Islet of Langerhans (tissue), 1 donor: Measurements from ENCODE around the gene CFAP100.

Source experiments
- FAIRE-seq: peaks from one replicate; lab custom pipeline; 2011; peaks lifted over from hg19 to GRCh38; lab: Jason Lieb, UNC

Gene CFAP100

DNA sequence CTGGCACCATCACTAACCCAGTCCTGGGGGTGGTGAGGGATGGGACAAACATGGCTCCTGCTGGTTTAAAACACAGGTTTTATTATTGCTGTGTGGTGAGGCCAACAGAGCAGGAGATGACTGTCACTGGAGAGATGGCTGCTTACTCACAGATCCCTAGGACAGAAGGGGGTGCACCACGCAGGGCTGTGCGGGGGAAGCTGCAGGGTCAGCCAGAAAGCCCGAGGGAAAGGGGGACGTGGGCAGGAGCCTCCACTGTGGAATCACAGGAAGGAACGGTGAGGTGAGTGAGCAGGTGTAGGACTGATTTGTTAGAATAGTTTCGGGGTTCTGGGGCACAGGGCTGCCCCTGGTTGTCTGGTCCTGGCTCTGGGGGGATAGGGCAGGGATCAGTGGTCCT lies 7.5 kb downstream of the CFAP100 start:
- FAIRE-seq, result no peak

DNA sequence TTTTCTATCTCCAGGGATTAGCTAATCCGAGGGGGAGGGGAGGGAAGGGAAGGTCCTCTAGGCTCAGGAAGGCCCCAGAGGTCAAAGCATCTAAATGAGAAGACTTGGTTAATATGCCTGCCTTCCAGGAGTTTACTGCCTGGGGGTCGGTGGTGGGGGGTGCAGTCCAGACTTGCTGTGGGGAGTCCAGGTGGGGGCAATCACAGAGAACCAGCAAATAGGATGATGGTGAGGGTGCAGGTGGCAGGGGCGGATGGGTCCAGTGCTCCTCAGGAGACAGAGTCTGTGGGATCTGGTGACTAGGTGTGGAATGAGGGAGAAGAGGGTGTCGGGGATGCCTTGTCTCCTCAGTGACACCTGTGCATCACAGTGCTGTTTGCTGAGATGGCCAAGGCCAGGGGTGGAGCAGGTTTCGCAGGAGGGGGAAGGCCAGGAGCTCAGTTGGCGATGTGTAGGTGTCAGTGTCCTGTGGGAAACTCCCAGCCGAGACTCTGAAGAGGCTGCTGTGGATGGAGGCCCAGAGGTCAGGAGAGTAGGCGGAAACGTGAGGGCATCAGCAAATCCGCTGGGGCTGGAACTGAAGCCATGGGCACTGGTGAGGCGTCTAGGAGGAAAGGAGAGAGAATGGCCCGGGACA lies 8.1 kb downstream of the CFAP100 start:
- no peak for FAIRE-seq

DNA sequence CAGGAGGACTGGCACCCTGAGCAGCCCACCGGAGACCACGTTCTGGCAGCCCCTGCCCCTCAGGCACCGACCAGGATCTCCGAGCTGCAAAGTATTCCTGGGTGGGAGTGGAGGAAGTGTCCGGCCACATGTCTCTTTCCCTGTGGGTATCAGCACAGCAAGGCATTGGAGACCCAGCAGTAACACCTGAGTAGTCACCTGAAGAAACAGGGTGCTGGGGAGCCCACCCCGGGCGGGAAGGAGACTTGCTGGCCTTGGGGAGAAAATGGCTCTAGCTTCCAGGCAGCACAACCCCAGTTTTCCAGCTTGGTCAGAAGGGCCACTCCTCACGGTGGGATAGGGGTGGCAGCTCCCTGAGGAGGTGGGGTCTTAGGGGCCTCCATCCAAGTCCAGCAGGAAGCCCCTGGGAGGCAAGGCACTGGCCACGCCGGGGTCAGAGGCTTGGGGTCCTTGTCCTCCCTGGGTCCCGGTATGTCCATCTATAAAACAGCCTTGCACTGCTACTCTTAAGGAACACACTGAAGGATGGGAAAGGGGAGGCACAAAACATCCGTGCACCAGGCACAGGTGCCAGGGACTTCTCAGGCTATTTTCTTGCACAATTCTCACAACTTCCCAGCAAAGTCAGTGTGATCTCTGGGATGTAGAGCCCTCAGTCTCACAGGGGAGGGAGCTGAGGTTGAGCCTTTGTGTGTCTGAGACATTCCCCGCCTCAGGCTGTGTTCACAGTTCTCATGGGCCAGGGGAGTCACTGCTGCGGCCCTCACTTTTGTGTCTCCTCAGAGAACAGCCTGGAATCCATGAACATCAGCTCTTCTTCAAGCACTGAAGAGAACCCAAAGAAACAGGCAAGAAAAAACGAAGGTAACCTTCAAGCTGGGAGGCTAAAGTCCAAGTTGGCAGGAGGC lies 11.9 kb downstream of the CFAP100 start:
- no peak for FAIRE-seq

GRCh38 chr3:126407412-126408044 lies 12.8 kb downstream of the CFAP100 start:
- no peak for FAIRE-seq

- FAIRE-seq, result no peak
These were observed 13.4 kb downstream of the CFAP100 start for GRCh38 chr3:126408099-126408498.

GRCh38 chr3:126412841-126413692 lies 18.4 kb downstream of the CFAP100 start:
- no peak for FAIRE-seq

- FAIRE-seq, result no peak
These were observed 19.0 kb downstream of the CFAP100 start for GRCh38 chr3:126413693-126414080.

- no peak for FAIRE-seq
These were observed 19.7 kb downstream of the CFAP100 start for GRCh38 chr3:126414406-126414805.

DNA sequence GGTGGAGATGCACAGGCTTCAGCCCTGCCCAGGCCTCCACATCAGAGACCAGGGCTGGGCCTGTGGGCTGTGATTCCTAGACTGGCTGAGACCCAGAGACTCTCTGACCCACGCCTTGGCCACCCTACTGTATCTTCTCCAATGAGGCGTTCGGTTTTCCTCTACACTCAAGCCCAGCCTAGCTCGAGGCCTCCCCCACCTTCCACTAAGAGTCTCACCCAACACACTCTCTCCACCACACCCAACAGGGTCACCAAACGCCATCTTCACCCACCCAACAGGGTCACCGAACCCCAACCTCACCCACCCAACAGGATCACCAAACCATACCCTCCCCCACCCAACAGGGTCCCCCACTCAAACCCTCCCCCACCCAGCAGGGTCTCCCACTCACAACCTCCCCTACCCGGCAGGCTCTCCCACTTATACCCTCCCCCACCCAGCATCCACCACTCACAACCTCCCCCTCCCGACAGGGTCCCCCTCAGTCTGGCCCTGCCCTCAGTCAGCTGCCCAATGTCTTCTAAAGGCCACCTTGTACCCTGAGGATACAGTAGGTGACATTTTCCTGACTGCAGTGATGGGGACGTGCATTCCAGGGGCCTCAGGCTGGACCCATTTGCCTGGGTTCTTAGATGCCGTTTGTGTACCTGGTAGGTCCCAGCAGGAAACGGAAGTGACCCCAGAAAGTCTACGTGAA lies 20.4 kb downstream of the CFAP100 start:
- no peak for FAIRE-seq

- no peak for FAIRE-seq
These were observed 21.2 kb downstream of the CFAP100 start for GRCh38 chr3:126415661-126416591.

GRCh38 chr3:126416943-126417342 lies 22.2 kb downstream of the CFAP100 start:
- no peak for FAIRE-seq

GRCh38 chr3:126417515-126417914 lies 22.8 kb downstream of the CFAP100 start:
- no peak for FAIRE-seq

- FAIRE-seq, result no peak
These were observed 23.3 kb downstream of the CFAP100 start for GRCh38 chr3:126417981-126418530.

DNA sequence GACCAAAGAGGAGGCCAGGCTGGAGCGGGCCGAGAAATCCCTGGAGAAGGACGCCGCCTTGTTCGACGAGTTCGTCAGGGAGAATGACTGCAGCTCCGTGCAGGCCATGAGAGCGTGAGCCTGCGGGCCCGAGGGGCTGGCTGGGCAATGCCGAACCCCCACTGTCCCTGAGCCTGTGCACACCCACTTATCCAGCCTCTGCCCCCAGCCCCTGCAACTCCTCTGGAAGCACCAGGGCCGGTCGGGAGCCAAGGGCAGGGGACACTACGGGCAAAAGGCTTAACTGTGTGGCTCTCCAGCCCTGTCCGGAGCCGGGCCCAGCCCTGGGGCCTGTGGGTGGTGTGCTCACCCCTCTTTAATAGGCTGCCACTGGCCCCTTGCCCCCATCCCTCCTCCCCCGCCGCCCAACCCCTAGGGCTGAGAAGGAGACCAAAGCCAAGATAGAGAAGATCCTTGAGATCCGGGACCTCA lies 24.0 kb downstream of the CFAP100 start:
- no peak for FAIRE-seq

DNA sequence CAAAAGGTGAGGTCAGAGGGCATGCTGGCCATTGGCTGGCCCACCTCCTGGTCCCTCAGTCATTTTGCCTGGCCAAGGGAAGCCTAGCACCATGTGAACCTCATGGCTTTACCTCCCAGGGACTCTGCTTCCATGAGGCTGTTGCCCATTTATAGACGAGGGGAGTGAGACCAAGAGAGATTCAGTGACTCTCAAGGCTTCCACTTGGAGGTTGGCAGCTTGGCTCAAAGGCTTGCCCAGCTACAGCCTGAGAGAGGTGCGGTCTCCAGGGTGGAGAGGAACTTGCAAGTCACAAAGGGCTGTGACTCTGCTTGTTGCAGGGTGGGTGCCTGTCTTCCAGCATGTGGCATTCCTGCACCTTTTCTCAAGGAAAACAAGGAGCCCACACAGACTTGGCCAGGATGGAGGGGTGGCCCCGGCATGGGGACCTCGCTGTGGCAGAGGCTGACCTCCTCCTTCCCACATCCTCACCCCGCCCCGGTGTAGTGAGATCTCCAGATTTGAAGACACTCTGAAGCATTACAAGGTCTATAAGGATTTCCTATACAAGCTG lies 24.5 kb downstream of the CFAP100 start:
- no peak for FAIRE-seq

DNA sequence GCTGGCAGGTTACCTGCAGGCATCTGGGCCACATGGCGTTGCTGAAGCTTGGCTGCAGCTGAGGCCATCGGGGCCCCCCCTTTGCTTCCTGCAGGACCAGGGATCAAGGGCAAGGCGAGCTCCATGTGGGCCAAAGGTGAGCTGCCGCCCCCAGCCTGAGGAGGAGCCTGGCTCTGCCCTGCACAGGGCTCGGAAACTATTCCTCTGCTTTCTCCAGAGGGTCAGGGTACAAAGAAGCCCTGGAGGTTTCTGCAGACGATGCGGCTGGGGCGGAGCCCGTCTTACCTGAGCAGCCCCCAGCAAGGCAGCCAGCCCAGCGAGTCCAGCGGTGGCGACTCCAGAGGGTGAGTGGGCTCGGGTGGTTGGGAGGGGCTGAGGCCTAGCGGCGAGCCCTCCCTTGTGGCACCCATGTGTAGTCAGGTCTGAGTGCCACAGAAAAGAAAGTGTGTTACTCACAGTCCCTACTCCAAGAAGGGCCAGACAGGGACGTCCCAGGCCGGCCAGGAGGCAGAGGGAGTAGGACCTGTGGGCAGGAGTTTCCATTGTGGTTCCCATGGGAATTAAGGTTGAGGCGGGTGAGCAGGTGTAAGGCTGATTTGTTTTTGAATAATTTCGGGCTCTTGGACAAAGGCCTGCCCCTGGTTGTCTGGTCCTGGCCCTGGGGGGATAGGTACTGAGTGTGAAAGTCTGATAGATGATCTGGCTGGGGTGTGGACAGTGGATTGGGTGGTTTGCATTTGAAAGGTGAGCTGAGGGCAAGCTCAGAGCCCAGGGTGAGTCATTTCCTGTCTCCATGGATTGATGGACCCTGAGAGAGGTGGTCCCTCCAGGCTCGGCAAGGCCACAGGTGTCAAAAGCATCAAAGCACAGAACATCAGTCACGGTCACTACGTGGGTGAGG lies 25.4 kb downstream of the CFAP100 start:
- no peak for FAIRE-seq

GRCh38 chr3:126421573-126422119 lies 26.9 kb downstream of the CFAP100 start:
- FAIRE-seq, result no peak

DNA sequence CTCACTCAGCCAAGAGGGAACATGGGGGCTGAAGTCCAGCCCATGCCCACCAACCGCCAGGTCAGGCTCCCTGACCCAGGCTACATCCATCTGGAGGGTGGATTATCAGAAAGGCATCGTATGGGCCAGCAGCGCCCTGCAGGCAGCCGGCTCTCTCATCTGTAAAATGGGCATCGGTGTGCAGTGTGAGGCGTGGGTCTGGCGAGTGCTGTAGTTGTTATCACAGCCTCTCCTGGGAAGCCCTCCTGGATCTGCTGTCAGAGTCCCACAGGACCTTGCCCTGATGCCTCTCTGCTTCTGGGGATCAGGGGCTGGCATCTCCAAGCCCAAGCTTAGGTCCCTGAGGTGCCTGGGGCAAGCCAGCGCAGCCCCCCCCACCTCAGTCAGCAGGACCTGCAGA lies 27.4 kb downstream of the CFAP100 start:
- FAIRE-seq, result no peak
